Neural progenitor cell (in vitro differentiated cells): ENCODE data around the gene CTRB1. TPM values are rescaled to one million over a fixed set of nuclear protein-coding genes. Genes with fewer than 3 reads are reported as not detected.

ENCODE experiments used
- DNase-seq: peaks from one replicate; pipeline ENCODE4 v3.0.0-alpha.2; 2016; ENCODE audit warnings: low spot score
- H2AFZ ChIP-seq: fragments of 200-600 bp; sonication (generic); replicated peaks from 2 replicates; pipeline ENCODE4 v1.6.1; 2016; ENCODE audit warnings: antibody characterized with exemption
- H3F3A ChIP-seq: fragments of 200-600 bp; sonication (generic); 2 replicates; pipeline ENCODE4 v1.6.1; 2016; ENCODE audit warnings: antibody characterized with exemption, low read depth
- H3K27ac ChIP-seq: fragments of 200-600 bp; sonication (generic); 2 replicates; pipeline ENCODE4 v1.5.1; 2016; ENCODE audit warnings: mild to moderate bottlenecking
- H3K27me3 ChIP-seq: fragments of 200-600 bp; sonication (generic); 2 replicates; pipeline ENCODE4 v1.6.1; 2016; ENCODE audit warnings: mild to moderate bottlenecking, moderate library complexity
- H3K36me3 ChIP-seq: fragments of 200-600 bp; sonication (generic); 2 replicates; pipeline ENCODE4 v1.5.1; 2016
- H3K4me1 ChIP-seq: fragments of 200-600 bp; sonication (generic); 2 replicates; pipeline ENCODE4 v1.6.1; 2016; ENCODE audit warnings: mixed run types
- H3K4me2 ChIP-seq: fragments of 200-600 bp; sonication (generic); 2 replicates; pipeline ENCODE4 v1.6.1; 2016
- H3K4me3 ChIP-seq: fragments of 200-600 bp; sonication (generic); 2 replicates; pipeline ENCODE4 v1.5.1; 2016
- H3K79me2 ChIP-seq: fragments of 200-600 bp; sonication (generic); 2 replicates; pipeline ENCODE4 v1.6.1; 2016; ENCODE audit warnings: low read depth
- H3K9ac ChIP-seq: fragments of 200-600 bp; sonication (generic); 2 replicates; pipeline ENCODE4 v1.6.1; 2016
- H3K9me3 ChIP-seq: fragments of 200-600 bp; sonication (generic); 2 replicates; pipeline ENCODE4 v1.5.1; 2016; ENCODE audit warnings: low read depth
- H4K20me1 ChIP-seq: fragments of 200-600 bp; sonication (generic); 2 replicates; pipeline ENCODE4 v1.6.1; 2016; ENCODE audit warnings: low read depth
- H3K27ac Mint-ChIP-seq: 3 replicates; pipeline ENCODE4 v1.8.0; 2021; ENCODE audit warnings: mixed read lengths
- H3K27me3 Mint-ChIP-seq: 2 replicates; pipeline ENCODE4 v1.8.0; 2022; ENCODE audit warnings: low read depth, mild to moderate bottlenecking, inconsistent platforms, moderate library complexity, mixed read lengths; ENCODE audit not compliant: insufficient read depth
- H3K36me3 Mint-ChIP-seq: 3 replicates; pipeline ENCODE4 v1.8.0; 2021; ENCODE audit warnings: mixed read lengths
- H3K4me1 Mint-ChIP-seq: 3 replicates; pipeline ENCODE4 v1.8.0; 2021; ENCODE audit warnings: mixed read lengths
- H3K4me3 Mint-ChIP-seq: 3 replicates; pipeline ENCODE4 v1.8.0; 2021; ENCODE audit warnings: mild to moderate bottlenecking, moderate library complexity, mixed read lengths
- H3K9me3 Mint-ChIP-seq: 3 replicates; pipeline ENCODE4 v1.8.0; 2020; ENCODE audit warnings: mixed read lengths
- CTCF ChIP-seq: fragments of 200-600 bp; sonication (generic); IDR thresholded peaks from 2 replicates; pipeline ENCODE4 v1.5.1; 2017; ENCODE audit warnings: antibody characterized with exemption, mild to moderate bottlenecking
- EZH2 ChIP-seq: fragments of 200-600 bp; sonication (generic); IDR thresholded peaks from 2 replicates; pipeline ENCODE4 v1.6.1; 2017; ENCODE audit warnings: antibody characterized with exemption, mild to moderate bottlenecking, moderate library complexity
- EZH2phosphoT487 ChIP-seq: fragments of 200-600 bp; sonication (generic); IDR thresholded peaks from 2 replicates; pipeline ENCODE4 v1.6.1; 2017; ENCODE audit warnings: antibody characterized with exemption
- total RNA-seq: library from RNA; depleted of rRNA; stranded (reverse); fragments of >200 nt; gene quantifications from 2 replicates; pipeline ENCODE4 v1.2.3, GENCODE V29; 2015; ENCODE audit warnings: low replicate concordance

The CTRB1 gene
- total RNA-seq, 1 donor from 2014 or later = not detected

- Histone ChIP-seq H3K27ac (no peak overlapping the region), H2AFZ (no peak overlapping the region), H3K4me3 (no peak overlapping the region), H3K9ac (no peak overlapping the region), H3K4me1 (peaks cover 40% of the 10 kb centered on the region), H3F3A (peaks cover 30% of the 10 kb centered on the region), H3K27me3 (no peaks in the 10 kb centered on the region), H3K79me2 (peaks cover 73% of the 10 kb centered on the region), H3K36me3 (no peaks in the 10 kb centered on the region), H3K4me2 (peak overlapping the region; percentile 57), H3K9me3 (no peaks in the 10 kb centered on the region), H4K20me1 (peaks cover 96% of the 10 kb centered on the region)
- Mint-ChIP-seq H3K27ac (peak overlapping the region; percentile 95), H3K4me1 (peaks cover 77% of the 10 kb centered on the region), H3K27me3 (peaks cover 6% of the 10 kb centered on the region), H3K36me3 (peaks cover 4% of the 10 kb centered on the region), H3K4me3 (peak overlapping the region; percentile 55), H3K9me3 (no peaks in the 10 kb centered on the region)
- peak; percentile 67 for DNase-seq
- TF ChIP-seq EZH2phosphoT487 = no peak
These were observed 38.0 kb downstream of the CTRB1 start for GRCh38 chr16:75256696-75257343.

- Mint-ChIP-seq H3K36me3 (peaks cover 4% of the 10 kb centered on the region), H3K27ac (peak overlapping the region; percentile 97), H3K4me1 (peaks cover 76% of the 10 kb centered on the region), H3K4me3 (peak overlapping the region; percentile 77), H3K9me3 (no peaks in the 10 kb centered on the region), H3K27me3 (peaks cover 10% of the 10 kb centered on the region)
- Histone ChIP-seq H3K4me2 (no peak overlapping the region), H3K4me1 (peaks cover 27% of the 10 kb centered on the region), H2AFZ (no peak overlapping the region), H3F3A (peaks cover 19% of the 10 kb centered on the region), H3K4me3 (no peak overlapping the region), H3K9me3 (no peaks in the 10 kb centered on the region), H3K27ac (no peak overlapping the region), H4K20me1 (peaks cover 97% of the 10 kb centered on the region), H3K79me2 (peaks cover 86% of the 10 kb centered on the region), H3K9ac (no peak overlapping the region), H3K36me3 (no peaks in the 10 kb centered on the region), H3K27me3 (no peaks in the 10 kb centered on the region)
- TF ChIP-seq EZH2phosphoT487 (no peak), EZH2 (no peak), CTCF (no peak)
- DNase-seq = no peak
These were observed 39.4 kb downstream of the CTRB1 start for GRCh38 chr16:75257886-75258806.

- Histone ChIP-seq H3F3A (peaks cover 14% of the 10 kb centered on the region), H3K79me2 (peaks cover 90% of the 10 kb centered on the region), H2AFZ (no peak overlapping the region), H4K20me1 (peaks cover 98% of the 10 kb centered on the region), H3K27me3 (no peaks in the 10 kb centered on the region), H3K9ac (no peak overlapping the region), H3K4me2 (no peak overlapping the region), H3K4me1 (peaks cover 21% of the 10 kb centered on the region), H3K36me3 (no peaks in the 10 kb centered on the region), H3K27ac (no peak overlapping the region), H3K4me3 (no peak overlapping the region), H3K9me3 (no peaks in the 10 kb centered on the region)
- Mint-ChIP-seq H3K27me3 (peaks cover 10% of the 10 kb centered on the region), H3K4me3 (no peak overlapping the region), H3K9me3 (no peaks in the 10 kb centered on the region), H3K36me3 (peaks cover 4% of the 10 kb centered on the region), H3K4me1 (peaks cover 75% of the 10 kb centered on the region), H3K27ac (no peak overlapping the region)
- TF ChIP-seq EZH2phosphoT487 (no peak), EZH2 (no peak), CTCF (no peak)
- no peak for DNase-seq
These were observed 40.0 kb downstream of the CTRB1 start for GRCh38 chr16:75258807-75259141.
